GM12878 (cell line): ENCODE measurements around the gene MYO15A. TPM values are rescaled to one million over a fixed set of nuclear protein-coding genes. Genes with fewer than 3 reads are reported as not detected.

Source experiments
- ATAC-seq: fragments of 200-7000 bp; cut with Tn5 transposase; 3 replicates; pipeline ENCODE4 v1.9.1; 2020; ENCODE audit warnings: mild to moderate bottlenecking, moderate library complexity
- BruUV-seq: library from RNA; stranded (reverse); fragments of 400-500 nt; replicated peaks from 2 replicates; lab custom pipeline; 2021; lab: Mats Ljungman, UMichigan
- CTCF ChIA-PET: fragments of 300-600 bp; sonication (Branson Sonifier 250); formaldehyde crosslinking; extraction: SDS; loops from one replicate; lab custom pipeline; 2021; ENCODE audit warnings: inconsistent platforms; lab: Yijun Ruan, JAX
- POLR2A ChIA-PET: fragments of 350-600 bp; formaldehyde crosslinking; extraction: SDS; loops from one replicate; lab custom pipeline; 2021; ENCODE audit warnings: inconsistent platforms; lab: Charles Lee
- RAD21 ChIA-PET: fragments of 300-600 bp; sonication (Branson Sonifier 250); formaldehyde crosslinking; loops from one replicate; lab custom pipeline; 2023; ENCODE audit warnings: antibody characterized with exemption; ENCODE audit not compliant: unreplicated experiment; lab: Charles Lee
- SMC1A ChIA-PET: fragments of 300-600 bp; sonication (Branson Sonifier 250); formaldehyde crosslinking; loops from one replicate; lab custom pipeline; 2023; ENCODE audit not compliant: unreplicated experiment, uncharacterized antibody; lab: Charles Lee
- DNase-seq: peaks from one replicate; pipeline ENCODE4 v3.0.0-alpha.2; 2011; ENCODE audit warnings: low read depth, low spot score
- FAIRE-seq: peaks from 3 replicates; lab custom pipeline; 2011; peaks lifted over from hg19 to GRCh38; lab: Jason Lieb, UNC
- H2AFZ ChIP-seq: 2 replicates; pipeline ENCODE4 v1.6.0; 2011; ENCODE audit warnings: low read depth, low read length, control low read depth; ENCODE audit not compliant: control insufficient read depth
- H3K27ac ChIP-seq: 2 replicates; pipeline ENCODE4 v1.5.1; 2011; ENCODE audit warnings: control low read depth; ENCODE audit not compliant: control insufficient read depth, insufficient read depth
- H3K27me3 ChIP-seq, 2 experiments: replicated peaks in 1 of 2; 2 replicates each; pipeline versions ENCODE4 v1.6.0 to v1.6.1; 2011; ENCODE audit warnings: low read length in 1 of 2; ENCODE audit not compliant: control insufficient read depth in 2 of 2, insufficient read depth in 2 of 2
- H3K36me3 ChIP-seq, 2 experiments: 2 replicates each; pipeline ENCODE4 v1.5.1; 2011; ENCODE audit warnings: low read length in 1 of 2; ENCODE audit not compliant: control insufficient read depth in 2 of 2, insufficient read depth in 2 of 2
- H3K4me1 ChIP-seq: 2 replicates; pipeline ENCODE4 v1.6.1; 2011; ENCODE audit warnings: mild to moderate bottlenecking, low read length, moderate library complexity, mixed read lengths; ENCODE audit not compliant: control insufficient read depth, insufficient read depth
- H3K4me2 ChIP-seq: 2 replicates; pipeline ENCODE4 v1.6.0; 2011; ENCODE audit warnings: control low read depth; ENCODE audit not compliant: control insufficient read depth, insufficient read depth
- H3K4me3 ChIP-seq: fragments of 200-600 bp; sonication (generic); 2 replicates; pipeline ENCODE4 v1.5.1; 2016
- H3K79me2 ChIP-seq: 2 replicates; pipeline ENCODE4 v1.6.0; 2011; ENCODE audit warnings: low read length; ENCODE audit not compliant: control insufficient read depth, insufficient read depth
- H3K9ac ChIP-seq: 2 replicates; pipeline ENCODE4 v1.8.0; 2011; ENCODE audit warnings: low read length, control low read depth, mixed read lengths; ENCODE audit not compliant: control insufficient read depth, insufficient read depth
- H3K9me3 ChIP-seq: replicated peaks from 3 replicates; pipeline ENCODE4 v1.5.1; 2011; ENCODE audit warnings: mild to moderate bottlenecking, low read length; ENCODE audit not compliant: control insufficient read depth, insufficient read depth
- H4K20me1 ChIP-seq: 2 replicates; pipeline ENCODE4 v1.6.0; 2011; ENCODE audit not compliant: control insufficient read depth, insufficient read depth
- ATF3 ChIP-seq: IDR thresholded peaks from 2 replicates; pipeline ENCODE4 v1.6.1; 2011; ENCODE audit warnings: low read depth, mild to moderate bottlenecking, low read length, moderate library complexity, borderline replicate concordance; ENCODE audit errors: extremely low read depth
- CBX3 ChIP-seq: fragments of 200-600 bp; sonication (generic); IDR thresholded peaks from 2 replicates; pipeline ENCODE4 v1.6.1; 2016; ENCODE audit warnings: low read depth, borderline replicate concordance
- EP300 ChIP-seq, 2 experiments: fragments of 150-350 bp in 1 of 2; IDR thresholded peaks; 2 replicates each; pipeline ENCODE4 v1.6.1; 2011 to 2012; ENCODE audit warnings: low read depth in 2 of 2, low read length in 2 of 2, borderline replicate concordance in 1 of 2, improper control_type of control experiment in 1 of 2, inconsistent platforms in 1 of 2; ENCODE audit not compliant: control insufficient read depth in 1 of 2
- IRF5 ChIP-seq: fragments of 450-650 bp; IDR thresholded peaks from 2 replicates; pipeline ENCODE4 v1.6.1; 2017; ENCODE audit warnings: borderline replicate concordance
- KLF5 ChIP-seq: fragments of 450-650 bp; IDR thresholded peaks from 2 replicates; pipeline ENCODE4 v1.6.1; 2014; ENCODE audit warnings: mild to moderate bottlenecking; ENCODE audit not compliant: partially characterized antibody
- MEF2A ChIP-seq: IDR thresholded peaks from 2 replicates; pipeline ENCODE4 v1.6.1; 2011; ENCODE audit warnings: low read depth, mild to moderate bottlenecking, low read length, moderate library complexity; ENCODE audit not compliant: insufficient read depth
- RB1 ChIP-seq: fragments of 450-650 bp; formaldehyde crosslinking; IDR thresholded peaks from 2 replicates; pipeline ENCODE4 v1.6.1; 2017; ENCODE audit warnings: mild to moderate bottlenecking, borderline replicate concordance
- REST ChIP-seq: IDR thresholded peaks from 2 replicates; pipeline ENCODE4 v1.6.1; 2012; ENCODE audit warnings: mild to moderate bottlenecking, low read depth, low read length
- SIX5 ChIP-seq: IDR thresholded peaks from 2 replicates; pipeline ENCODE4 v1.6.1; 2011; ENCODE audit warnings: mild to moderate bottlenecking, low read depth, low read length, moderate library complexity; ENCODE audit not compliant: severe bottlenecking
- TARDBP ChIP-seq: IDR thresholded peaks from 2 replicates; pipeline ENCODE4 v1.6.1; 2016; ENCODE audit warnings: borderline replicate concordance
- USF2 ChIP-seq: IDR thresholded peaks from 2 replicates; pipeline ENCODE4 v1.6.1; 2011; ENCODE audit warnings: low read depth, low read length, improper control_type of control experiment, borderline replicate concordance
- ZNF207 ChIP-seq: fragments of 450-650 bp; IDR thresholded peaks from 2 replicates; pipeline ENCODE4 v1.6.1; 2014; ENCODE audit warnings: antibody characterized with exemption, mild to moderate bottlenecking, borderline replicate concordance
- ZNF217 ChIP-seq: fragments of 450-650 bp; IDR thresholded peaks from 2 replicates; pipeline ENCODE4 v1.6.1; 2017; ENCODE audit warnings: antibody characterized with exemption, mild to moderate bottlenecking
- ZSCAN29 ChIP-seq: fragments of 450-650 bp; IDR thresholded peaks from 2 replicates; pipeline ENCODE4 v1.6.1; 2017; ENCODE audit warnings: mild to moderate bottlenecking, moderate library complexity
- WGBS: methylation state at CpG from one replicate; pipeline ENCODE4 v1.1.6; 2016; ENCODE audit warnings: low lambda C conversion rate; ENCODE audit not compliant: insufficient replicate concordance, insufficient coverage; ENCODE audit errors: missing lambda C conversion rate; 5-methylcytosine and 5-hydroxymethylcytosine counted together
- in situ Hi-C: fragments of 300-500 bp; cut with MboI; formaldehyde crosslinking; loops from 9 replicates; pipeline ENCODE4 v1.14.3; 2018; ENCODE audit warnings: mixed read lengths
- intact Hi-C: fragments of 100-400 bp; cut with micrococcal nuclease; formaldehyde crosslinking; loops from one replicate; pipeline ENCODE4 v1.14.2; 2022; ENCODE audit not compliant: unreplicated experiment
- polyA plus RNA-seq, 11 experiments: library from polyadenylated mRNA; depleted of rRNA in 4 of 11; unstranded in 6 of 11; stranded (reverse) in 5 of 11; fragments of >200 nt; fragmentation: Nextera tagmentation in 4 of 11; fragmentation: Illumina TruSeq in 1 of 11; extraction: Ambion mirVana in 4 of 11; extraction: Trizol in 1 of 11; gene quantifications; 1 replicate in 1 of 11; 2 replicates in 10 of 11; pipeline versions ENCODE4 v1.2.1 to v1.2.3, GENCODE V29; 2011 to 2016; ENCODE audit warnings: inconsistent platforms in 2 of 11, missing spikeins in 2 of 11, low read depth in 1 of 11
- total RNA-seq, 4 experiments: library from RNA; depleted of rRNA in 3 of 4; stranded (reverse); fragments of >200 nt in 3 of 4; fragmentation: Illumina TruSeq in 1 of 4; extraction: Trizol in 1 of 4; gene quantifications; 2 replicates each; pipeline versions ENCODE4 v1.2.1 to v1.2.3, GENCODE V29; 2013 to 2021

Gene MYO15A
- total and polyA plus RNA-seq, 10 of the 15 experiments (the other 5 are each of a cell fraction or from before 2014, with no cell fraction given) = 0.03 to 0.77 (median 0.21) TPM; not detected in 4

- TF ChIP-seq ATF3 (no peak), ZNF217 (no peak), CBX3 (no peak), KLF5 (no peak), SIX5 (no peak), TARDBP (no peak)
Observed at GRCh38 chr17:18138065-18138749, 29.7 kb downstream of the MYO15A start (continued).

GRCh38 chr17:18139092-18139491, 30.5 kb downstream of the MYO15A start:
- WGBS = 50% methylated on average over 2 of the region's 2 CpGs
- no peak overlapping the region for H2AFZ ChIP-seq
- H3K4me3 ChIP-seq = no peak overlapping the region
- ATAC-seq (no peak), DNase-seq (no peak), FAIRE-seq (no peak)
- H3K4me1 ChIP-seq = no peaks in the 10 kb centered on the region
- no peaks in the 10 kb centered on the region for H3K9me3 ChIP-seq
- in situ Hi-C loops (no loop called here), intact Hi-C loops (no loop called here)
- H3K27me3 ChIP-seq = no peaks in the 10 kb centered on the region
- ChIA-PET CTCF (interaction anchor here (1.1 to 1.5 kb wide), 3 partner anchors 13 to 58 kb away, joined by 3 to 8 read pairs (median 3); no protein-coding TSS in a partner anchor), RAD21 (interaction anchor here (4.3 kb wide), 1 partner anchor 51 kb away, joined by 28 read pairs; no protein-coding TSS in a partner anchor), POLR2A (no interaction called here), SMC1A (no interaction called here)
- no peaks in the 10 kb centered on the region for H3K79me2 ChIP-seq
- no TSS peak for BruUV-seq
- no peaks in the 10 kb centered on the region for H3K36me3 ChIP-seq
- H3K27ac ChIP-seq = no peak overlapping the region
- H3K9ac ChIP-seq = no peak overlapping the region
- H4K20me1 ChIP-seq = no peaks in the 10 kb centered on the region
- H3K4me2 ChIP-seq = no peak overlapping the region
- no peak for TF ChIP-seq ZSCAN29
- no peak for TF ChIP-seq RB1
- TF ChIP-seq IRF5 = no peak
- no peak for TF ChIP-seq REST
- no peak for TF ChIP-seq USF2
- no peak for TF ChIP-seq EP300 (IDR thresholded peaks at IDR 0.05; ENCODE audit: borderline replicate concordance in 1 of 2, control insufficient read depth in 1 of 2, low read depth in 2 of 2, low read length in 2 of 2)
- TF ChIP-seq MEF2A = no peak
- TF ChIP-seq ZNF207 = no peak
